GM21423 (cell line): Measurements from ENCODE around the gene GMDS.
A peak's percentile ranks its signal among the peaks of the same experiment; 100 is the strongest.

Source experiments
- ATAC-seq: cut with Tn5 transposase; IDR thresholded peaks from one replicate; pipeline ENCODE4 v1.9.1; 2021; ENCODE audit warnings: mild to moderate bottlenecking, moderate library complexity; ENCODE audit not compliant: unreplicated experiment

The GMDS gene

GRCh38 chr6:1817033-1817761 lies 428.2 kb downstream of the GMDS start:
- ATAC-seq = no peak

DNA sequence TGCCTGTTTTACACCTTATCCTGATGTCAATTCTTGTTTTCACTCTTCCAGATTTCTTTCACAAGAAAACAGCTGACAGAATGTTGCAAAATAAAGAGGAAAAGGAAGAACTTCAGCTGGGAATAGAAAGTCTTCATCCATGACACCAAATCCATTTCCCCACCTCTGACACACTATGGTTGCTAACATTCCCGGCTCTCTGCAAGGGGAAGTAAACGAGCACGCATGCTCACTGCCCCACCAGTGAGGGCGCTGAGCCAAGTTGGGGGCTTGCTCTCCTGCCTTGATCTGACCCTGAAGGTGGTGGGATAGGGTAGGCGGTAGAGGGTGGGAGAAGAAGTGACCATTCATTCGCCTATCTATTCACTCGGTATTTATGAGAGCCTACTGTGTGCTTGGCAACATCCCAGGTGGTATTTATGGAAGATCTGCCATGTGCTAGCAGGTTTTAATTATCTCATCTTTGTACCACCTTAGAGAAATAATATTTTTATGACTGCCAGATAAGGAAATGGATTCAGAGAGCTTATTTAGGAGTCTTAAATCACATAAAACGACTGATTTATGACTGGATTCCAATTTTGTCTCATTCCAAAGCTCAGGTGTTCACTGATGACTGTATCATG lies 429.5 kb downstream of the GMDS start:
- no peak for ATAC-seq

GRCh38 chr6:1814279-1814678 lies 431.1 kb downstream of the GMDS start:
- ATAC-seq = no peak

DNA sequence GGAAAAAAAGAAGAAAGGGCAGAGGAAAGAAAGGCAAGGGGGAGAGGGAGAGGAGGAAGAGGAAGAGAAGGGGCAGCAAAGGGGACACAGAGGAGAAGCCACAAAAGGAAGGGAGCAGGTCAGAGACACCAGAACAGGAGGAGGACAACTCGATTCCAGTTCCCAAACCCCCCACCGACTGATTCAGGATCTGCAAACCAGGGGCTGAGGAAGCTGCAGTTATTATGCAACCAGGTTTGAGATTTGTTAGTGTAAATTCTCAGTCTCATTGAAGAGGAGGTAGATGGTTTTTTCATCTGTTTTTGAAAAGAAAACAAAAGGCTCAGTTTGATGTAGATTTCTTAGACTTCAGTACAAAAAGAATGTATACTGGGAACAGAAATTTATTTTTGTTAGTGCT lies 432.9 kb downstream of the GMDS start:
- ATAC-seq = no peak

- ATAC-seq = no peak
Observed at GRCh38 chr6:1812034-1812433, 433.4 kb downstream of the GMDS start.

GRCh38 chr6:1810880-1811279 lies 434.5 kb downstream of the GMDS start:
- no peak for ATAC-seq

- no peak for ATAC-seq
Observed at GRCh38 chr6:1809291-1809988, 436.0 kb downstream of the GMDS start.

DNA sequence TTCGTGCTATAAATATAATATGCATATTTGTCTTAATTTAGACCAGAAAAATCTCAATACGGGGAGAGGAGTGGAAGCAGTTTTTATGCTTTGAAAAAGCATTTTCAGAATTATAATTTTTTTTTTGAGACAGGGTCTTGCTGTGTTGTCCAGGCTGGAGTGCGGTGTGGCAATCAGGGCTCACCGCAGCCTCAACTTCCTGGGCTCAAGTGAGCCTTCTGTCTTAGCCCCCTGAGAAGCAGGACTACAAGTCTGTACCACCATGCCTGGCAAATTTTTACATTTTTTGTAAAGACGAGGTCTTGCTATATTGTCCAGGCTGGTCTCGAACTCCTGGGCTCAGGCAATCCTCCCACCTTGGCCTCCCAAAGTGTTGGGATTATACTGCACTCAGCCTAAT lies 438.5 kb downstream of the GMDS start:
- no peak for ATAC-seq

DNA sequence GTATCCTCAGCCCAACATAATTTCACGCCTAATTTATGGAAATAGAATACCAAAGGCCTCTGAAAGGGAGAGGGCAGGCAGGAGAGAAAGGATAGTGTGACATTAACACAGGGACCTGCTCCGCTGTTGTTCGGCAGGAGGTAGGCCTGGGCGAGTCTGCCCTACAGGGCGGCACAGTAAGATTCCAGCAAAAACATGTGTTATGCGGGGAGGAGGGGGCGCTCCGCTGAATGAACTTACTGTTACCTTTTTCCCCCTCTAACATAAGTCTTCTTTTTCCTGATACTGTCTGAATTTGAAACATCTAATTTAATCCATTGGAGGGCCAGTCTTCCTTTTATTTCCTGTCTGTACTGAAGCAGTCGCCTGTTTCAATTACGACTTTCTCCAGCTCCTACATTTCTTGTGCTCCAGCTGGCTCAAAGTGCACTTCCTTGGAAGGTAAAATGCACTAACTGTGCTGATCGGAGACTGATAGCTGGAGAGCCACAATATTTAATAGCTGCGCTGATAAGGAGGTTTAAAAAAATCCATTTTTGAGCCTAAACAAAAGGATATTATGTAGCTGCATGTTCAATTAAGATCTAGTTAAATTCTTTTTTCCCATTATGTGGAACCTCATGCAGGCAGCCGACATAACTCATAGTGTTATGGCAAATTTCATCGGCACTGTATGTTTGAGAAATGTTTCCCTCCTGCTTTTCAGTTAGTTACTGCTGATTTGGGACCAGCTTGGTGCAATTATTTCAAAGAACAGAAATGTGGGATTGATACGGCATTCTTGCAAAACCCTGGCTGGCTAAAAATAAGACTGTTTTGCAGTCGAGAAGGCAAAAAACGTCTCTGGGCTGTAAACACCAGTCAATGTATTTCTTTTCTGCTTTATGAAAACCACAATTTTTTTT lies 442.7 kb downstream of the GMDS start:
- ATAC-seq = no peak

DNA sequence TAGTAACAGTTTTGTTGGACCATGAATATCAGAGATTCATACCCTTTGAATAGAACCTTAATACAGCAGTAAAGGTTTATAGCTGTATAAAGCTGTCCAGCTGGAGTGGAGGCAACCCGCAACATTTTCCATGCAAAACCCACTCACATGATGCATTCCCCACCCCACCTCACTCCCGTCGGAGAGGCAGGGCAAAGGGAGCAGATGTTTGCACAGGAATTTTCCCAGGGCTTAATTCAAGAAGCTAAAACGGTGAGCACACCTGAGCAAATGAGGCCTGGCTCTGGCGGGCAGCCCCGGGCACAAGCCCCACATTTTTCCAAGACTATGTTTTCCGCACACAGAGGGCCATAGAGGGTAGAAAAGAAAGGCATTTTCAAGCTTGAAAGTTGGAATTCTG lies 444.0 kb downstream of the GMDS start:
- no peak for ATAC-seq

DNA sequence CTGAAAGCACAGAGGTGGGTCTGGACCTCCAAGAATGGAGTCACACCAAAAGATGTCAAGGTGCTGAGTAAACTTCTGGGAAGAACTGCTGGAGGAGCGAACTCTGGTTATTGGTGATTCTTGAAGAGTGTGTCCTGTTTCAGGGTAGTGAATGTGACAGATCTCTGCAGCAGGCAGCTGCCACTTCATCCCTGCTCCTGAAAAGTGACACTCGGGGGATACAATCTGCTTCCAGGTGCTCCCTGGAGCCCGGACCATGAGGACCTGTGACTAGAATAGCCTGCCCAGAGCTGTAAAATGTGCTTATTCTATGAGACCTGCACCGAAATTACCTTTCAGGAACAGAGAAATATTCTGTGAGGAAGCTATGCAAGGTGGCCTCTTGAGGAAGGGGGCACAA lies 444.6 kb downstream of the GMDS start:
- no peak for ATAC-seq

DNA sequence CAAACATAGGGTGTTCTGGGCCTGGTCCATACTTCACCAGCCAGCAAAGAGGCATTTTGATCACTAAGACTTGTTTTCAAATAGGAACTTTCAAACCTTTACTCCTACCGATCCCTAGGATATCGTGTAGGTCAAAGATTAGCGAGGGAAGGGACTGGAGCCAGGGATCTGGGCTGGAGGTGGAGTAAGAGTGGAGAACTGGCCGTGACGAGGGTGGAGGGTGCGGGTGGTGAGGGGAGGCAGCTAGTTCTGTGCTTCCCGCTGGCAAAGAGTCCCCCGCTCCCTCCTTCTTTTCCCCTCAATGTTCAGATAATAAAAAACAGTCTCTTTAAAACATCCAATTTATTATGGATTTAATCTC lies 446.5 kb downstream of the GMDS start:
- no peak for ATAC-seq

- ATAC-seq = no peak
Observed at GRCh38 chr6:1798303-1798964, 447.0 kb downstream of the GMDS start.

GRCh38 chr6:1797801-1798200 lies 447.6 kb downstream of the GMDS start:
- no peak for ATAC-seq

- ATAC-seq = peak; percentile 85
Observed at GRCh38 chr6:1796706-1797529, 448.5 kb downstream of the GMDS start.

- ATAC-seq = no peak
Observed at GRCh38 chr6:1795910-1796309, 449.5 kb downstream of the GMDS start.

- no peak for ATAC-seq
Observed at GRCh38 chr6:1792989-1793388, 452.4 kb downstream of the GMDS start.

- ATAC-seq = no peak
Observed at GRCh38 chr6:1790684-1791083, 454.7 kb downstream of the GMDS start.

- ATAC-seq = no peak
Observed at GRCh38 chr6:1789092-1789491, 456.3 kb downstream of the GMDS start.

- ATAC-seq = no peak
Observed at GRCh38 chr6:1787894-1788293, 457.5 kb downstream of the GMDS start.
